Activated T-helper 1 cell treated with Interleukin-2 at 50 U/mL for 16 hours (primary cell): Measurements from ENCODE around the gene IFI27L2.

ENCODE experiments used
- DNase-seq: peaks from one replicate; pipeline ENCODE4 v3.0.0-alpha.2; 2020; ENCODE audit warnings: low read depth

IFI27L2 gene

DNA sequence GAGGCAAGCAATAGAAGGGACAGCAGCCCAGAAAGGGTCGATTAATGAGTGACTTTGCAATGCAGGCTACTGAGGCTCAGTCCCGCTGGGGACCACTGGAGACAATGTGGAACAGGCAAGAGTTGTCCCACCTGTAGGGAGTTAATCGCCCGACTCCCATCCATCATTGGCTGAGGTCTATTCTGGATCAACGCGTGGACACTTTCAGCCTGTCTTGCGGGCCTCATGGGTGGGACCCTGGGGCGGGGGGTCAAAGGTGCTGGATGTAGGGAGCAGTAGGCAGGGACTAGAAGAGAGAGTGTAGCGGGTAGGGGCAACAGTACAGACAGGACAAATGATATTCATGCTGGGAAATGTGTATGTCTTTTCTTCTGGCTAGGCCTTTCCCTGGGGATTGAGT, 6.1 kb downstream of the IFI27L2 start:
- no peak for DNase-seq

DNA sequence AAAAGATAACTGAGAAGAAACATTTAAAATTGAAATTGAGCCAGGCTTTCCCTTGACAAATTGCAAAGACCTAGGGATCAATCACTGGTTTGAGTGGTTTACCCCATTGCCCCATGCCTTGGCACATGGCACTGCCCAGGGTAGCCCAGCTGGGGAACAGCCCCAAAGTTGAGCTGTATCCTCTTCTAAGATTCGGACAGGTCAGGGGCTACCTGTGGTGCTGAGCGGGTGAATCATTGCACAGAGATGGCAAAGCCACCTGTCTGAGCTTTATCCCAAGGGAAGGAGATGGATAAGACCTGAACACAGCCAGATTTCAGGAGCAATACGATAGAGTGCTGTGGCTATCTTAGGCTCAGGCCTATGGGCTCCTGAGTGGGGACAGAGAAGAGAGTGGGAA, 7.0 kb downstream of the IFI27L2 start:
- DNase-seq = no peak

DNA sequence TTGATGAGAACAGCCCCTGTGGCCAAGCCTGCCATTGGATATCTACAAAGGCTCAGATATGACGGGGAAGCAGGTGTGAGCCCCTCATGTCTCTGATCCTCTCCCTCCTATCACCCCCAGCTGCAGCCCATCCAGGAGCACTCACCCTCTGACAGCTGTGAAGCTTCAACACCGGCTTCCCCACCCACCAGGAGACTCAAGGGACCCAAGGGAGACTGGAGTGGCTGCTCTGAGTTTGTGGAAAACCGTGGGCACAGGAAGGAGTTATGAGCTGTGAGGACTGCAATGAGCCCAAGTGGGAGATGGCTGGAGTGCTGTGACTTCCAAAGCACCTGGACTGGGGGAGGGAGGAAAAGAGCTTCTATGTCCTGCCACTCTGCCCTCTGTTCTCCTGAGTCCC, 7.9 kb downstream of the IFI27L2 start:
- no peak for DNase-seq

DNA sequence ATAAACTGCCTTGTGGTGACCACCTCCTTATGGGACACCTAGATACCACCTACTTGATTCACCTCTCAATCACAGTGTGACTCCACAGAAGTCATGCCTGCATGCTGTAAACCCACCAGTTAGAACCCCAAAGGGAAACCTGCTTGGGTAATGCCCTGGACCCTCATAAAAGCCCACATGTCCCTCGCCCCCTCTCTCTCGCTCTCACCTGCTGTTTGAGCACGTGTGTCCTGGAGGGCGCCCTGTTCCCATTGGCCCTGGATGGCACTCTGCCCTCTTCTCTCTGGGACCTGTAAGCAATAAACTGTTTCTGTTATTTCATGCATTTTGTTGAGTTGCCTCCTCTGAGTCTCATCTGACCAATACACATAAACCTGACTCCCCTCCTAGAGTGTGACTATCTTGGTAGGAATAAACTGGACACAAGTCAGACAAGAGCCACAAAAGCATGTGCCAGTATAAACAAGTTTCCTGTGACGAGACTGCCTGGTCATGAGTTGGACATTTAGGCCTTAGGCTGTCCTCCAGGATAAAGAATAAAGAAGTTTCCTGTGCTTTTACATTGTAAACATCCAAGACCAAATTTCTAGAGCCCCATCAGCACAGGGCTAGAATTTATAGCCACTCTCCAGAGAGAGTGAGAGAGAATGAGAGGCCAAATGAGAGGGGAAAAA, 8.6 kb downstream of the IFI27L2 start:
- no peak for DNase-seq

DNA sequence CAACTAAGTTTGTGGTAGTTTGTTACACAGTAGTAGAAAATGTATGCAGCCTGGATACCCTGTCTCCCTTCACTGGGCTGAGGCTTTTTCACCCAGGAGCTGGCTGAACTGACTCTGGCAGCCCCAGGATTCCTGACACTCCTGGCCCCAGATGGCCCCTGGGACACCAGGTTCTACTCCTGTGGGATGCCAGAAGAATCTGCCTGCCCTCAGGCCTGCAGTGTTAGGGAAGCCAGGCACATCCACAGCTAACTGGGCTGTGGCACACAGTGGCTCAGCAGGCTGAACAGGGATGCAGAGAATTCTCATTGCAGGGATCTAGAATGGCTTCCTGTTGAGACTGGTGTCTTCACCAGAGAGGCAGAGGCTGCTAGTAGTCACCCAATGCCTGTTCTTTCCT, 10.3 kb downstream of the IFI27L2 start:
- DNase-seq = no peak

DNA sequence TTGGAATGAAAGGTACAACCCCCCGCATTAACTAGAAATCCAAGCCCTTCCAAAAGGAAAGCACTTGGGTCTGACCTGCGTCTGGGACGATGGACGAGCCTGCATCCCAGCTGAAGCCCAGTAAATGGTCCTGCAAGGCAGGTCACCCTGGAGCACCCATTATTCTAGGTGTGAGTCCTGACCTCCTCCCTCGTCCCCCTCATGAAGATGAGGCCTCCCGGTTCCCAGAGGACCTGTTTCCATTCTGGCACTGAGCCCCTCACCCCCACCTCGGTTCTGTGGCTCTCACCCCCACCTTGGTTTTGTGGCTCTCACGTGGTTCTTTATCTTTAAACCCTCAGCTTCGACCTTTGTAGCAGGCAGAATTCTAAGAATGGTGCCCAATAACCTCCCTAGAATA, 11.5 kb downstream of the IFI27L2 start:
- DNase-seq = no peak

DNA sequence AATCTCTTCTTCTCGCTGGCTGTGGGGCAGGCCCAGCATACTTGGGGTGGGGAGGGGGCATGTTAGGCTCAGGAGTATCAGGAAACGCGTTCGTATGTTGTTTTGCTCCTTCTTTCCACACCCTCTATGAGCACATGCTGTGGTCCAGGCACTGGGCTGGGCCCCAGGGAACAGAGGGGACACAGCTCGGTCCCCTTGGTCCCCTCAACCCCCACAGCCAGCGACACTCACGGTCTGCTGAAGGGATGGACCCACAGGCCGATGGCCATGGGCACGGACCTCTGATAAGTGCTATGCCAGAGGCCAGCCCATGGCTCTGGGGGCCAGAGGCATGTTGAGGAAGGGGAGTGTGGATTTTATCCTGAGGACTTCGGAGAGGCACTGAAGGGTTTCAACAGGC, 12.7 kb downstream of the IFI27L2 start:
- no peak for DNase-seq

DNA sequence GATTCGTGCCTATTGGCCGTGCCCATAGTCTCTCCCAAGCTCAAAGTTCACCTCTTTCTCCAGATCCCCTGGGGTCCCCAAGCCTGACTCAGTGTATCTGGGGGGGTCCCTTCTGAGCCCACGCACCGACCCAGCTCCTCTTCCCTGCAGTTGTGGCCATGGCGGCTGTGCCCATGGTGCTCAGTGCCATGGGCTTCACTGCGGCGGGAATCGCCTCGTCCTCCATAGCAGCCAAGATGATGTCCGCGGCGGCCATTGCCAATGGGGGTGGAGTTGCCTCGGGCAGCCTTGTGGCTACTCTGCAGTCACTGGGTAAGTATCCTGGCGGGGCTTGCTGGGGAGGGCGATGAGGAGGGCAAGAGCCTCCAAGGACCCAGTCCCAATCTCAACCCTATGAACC, 13.8 kb downstream of the IFI27L2 start:
- no peak for DNase-seq

DNA sequence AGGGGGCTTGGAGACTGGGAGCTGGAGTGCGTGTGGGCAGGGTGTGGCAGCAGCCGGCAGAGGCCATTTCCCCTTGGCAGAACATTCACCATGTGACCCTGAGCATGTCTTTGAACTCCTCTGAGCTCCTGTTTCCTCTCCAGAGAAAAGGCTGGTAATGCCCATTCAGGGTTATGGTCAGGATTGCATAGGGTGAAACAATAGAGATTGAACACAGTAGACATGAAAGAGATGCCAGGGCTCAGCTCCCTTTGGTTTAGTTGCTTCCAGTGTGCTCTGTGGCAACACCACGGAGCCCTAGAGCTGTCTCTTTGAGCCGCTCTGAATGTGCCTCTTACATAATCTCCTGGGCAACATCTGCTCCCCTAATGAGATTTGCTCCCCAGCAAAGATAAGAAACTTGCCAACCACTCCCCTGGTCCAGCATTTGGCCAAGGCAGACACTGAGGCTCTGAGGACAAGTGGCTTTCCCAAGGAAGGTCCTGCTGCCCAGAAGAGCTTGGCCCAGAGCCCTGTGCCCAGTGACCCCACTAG, 14.3 kb downstream of the IFI27L2 start:
- no peak for DNase-seq

DNA sequence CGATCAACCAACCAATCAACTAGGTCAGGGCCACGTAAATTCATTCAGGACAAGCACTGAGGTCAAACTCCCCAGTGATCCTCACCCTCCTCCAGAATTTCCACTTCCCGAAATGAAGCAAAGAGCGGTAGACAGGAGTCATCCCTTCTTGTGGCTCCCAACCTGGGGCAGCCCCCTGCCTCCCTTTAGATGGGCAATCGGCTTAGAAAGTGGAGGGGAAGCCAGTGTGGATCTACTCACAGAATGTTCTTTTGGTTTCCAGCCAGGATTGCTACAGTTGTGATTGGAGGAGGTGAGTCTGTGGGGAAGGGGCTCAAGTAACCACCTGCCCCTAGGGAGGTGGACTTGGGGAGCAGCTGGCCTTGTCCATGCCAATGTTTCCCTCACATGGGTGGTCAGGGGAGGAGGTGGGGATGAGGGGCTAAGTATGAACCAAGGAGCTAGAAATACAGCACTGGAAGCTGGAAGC, 14.8 kb downstream of the IFI27L2 start:
- no peak for DNase-seq

DNA sequence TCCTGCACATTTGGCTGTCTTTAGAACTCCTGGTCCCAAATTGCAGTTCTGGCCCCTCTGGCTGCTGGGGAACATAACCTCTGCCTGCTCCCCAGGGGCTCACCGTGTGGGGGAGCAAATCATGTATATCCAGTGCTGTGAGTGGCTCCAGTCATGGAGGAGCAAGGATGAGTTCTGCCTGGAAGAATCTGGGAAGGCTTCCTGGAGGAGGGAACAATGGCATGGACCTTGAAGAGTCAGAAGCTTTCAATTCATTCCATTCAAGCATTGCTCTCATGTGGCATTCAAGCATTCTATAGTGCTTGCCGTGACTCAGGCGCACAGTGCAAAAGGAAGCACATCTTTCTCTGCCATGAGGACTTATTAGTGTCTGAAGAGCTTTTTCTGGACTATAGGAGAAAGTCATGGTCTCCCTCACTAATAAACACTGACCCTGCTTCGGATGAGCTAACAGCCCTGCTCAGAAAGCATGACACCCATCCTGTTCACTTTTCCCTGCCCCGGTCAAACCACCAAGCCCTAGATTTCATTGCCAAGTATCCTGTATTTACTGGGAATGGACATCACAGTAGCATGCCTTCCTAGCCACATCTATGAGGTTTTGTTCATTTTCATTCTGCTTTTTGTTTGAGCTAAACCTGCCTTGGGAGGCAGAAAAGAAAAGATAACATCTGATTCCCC, 15.4 kb downstream of the IFI27L2 start:
- DNase-seq = no peak

DNA sequence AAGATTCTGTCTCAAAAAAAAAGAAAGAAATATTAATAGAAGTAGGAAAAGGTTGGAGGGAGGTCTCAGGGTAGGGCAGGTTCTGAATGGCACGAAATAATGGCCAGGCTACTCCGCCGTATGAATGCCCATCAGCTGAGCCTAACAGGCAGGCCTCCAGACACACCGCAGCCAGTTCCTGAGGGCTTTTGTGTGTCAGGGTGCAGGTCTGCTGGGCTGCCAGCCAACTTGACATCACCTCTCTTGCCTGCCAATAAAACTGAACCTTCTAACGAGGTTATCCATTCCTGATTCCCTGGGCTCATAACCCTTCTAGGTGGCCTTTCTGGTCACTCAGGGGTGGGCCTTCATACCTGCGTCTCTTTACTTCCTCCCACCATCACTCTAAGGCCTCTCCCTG, 15.9 kb downstream of the IFI27L2 start:
- DNase-seq = no peak

DNA sequence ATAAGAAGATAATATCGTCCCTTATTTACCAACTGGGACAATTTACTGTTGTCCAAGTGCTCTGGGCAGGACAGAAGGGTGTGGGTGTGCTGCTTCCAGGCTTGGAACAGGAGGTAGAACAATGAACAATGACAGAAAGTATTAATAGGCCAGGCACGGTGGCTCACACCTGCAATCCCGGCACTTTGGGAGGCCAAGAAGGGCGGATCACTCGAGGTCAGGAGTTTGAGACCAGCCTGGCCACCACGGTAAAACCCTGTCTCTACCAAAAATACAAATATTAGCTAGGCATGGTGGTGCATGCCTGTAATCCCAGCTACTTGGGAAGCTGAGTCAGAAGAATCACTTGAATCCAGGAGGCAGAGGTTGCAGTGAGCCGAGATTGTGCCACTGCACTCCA, 16.3 kb downstream of the IFI27L2 start:
- DNase-seq = no peak

DNA sequence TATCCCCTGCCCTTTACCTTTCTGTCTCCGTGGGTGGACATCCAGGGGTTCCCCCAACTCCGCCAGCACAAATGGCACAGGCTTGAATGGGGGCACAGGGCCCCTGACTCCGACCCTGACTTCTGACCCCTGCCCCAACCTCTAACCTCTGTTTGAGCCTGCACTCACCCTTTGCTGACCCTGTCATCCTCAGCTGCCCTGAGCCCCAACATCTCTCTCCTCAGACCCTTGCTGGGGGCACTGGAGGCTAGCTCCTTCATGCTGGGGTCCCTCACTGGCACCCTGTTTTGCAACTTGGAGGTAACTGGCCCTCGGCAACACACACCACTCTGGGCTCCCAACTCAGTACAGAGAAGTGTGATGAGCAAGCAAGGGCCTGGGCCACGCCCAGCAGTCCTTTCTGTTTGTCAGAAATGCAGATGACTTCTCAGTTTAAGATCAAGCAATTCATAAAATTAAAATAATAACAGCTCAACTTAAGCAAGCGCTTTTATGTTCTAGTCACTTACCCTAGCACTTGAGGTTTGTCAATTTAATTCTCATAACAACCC, 16.8 kb downstream of the IFI27L2 start:
- no peak for DNase-seq

DNA sequence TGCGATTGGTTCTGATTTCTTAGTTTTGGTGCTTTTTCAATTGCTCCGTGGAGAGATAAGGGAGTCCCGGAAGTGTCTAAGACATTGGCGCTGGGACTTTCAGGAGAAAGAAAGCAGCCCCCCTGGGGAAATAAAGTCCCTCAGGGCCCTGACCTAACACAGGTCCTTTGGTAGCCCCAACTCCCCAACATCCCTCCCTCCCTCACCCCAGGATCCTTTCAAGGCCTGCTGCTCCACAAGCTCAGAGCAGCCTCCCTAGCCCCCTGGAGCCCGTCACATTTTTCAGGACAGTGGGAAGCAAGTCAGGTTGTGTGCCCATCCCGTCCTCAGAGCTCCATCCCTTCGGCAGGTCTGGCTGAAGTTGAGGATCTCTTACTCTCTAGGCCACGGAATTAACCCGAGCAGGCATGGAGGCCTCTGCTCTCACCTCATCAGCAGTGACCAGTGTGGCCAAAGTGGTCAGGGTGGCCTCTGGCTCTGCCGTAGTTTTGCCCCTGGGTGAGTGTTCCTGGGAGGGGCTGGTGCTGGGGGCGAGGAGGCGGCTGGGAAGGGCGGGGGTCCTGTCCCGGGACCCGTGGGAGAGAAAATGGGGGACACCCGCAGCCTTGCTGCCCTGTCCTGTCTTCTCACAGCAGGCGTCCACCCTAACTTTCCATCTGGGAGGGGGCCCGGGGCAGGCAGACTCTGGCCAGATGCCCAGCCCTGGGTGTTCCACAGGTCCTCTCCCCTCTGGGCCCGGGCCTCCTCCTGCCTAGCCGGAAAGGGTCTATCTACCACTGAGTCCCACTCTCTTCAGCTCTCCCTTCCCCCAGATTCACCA, 17.9 kb downstream of the IFI27L2 start:
- no peak for DNase-seq

DNA sequence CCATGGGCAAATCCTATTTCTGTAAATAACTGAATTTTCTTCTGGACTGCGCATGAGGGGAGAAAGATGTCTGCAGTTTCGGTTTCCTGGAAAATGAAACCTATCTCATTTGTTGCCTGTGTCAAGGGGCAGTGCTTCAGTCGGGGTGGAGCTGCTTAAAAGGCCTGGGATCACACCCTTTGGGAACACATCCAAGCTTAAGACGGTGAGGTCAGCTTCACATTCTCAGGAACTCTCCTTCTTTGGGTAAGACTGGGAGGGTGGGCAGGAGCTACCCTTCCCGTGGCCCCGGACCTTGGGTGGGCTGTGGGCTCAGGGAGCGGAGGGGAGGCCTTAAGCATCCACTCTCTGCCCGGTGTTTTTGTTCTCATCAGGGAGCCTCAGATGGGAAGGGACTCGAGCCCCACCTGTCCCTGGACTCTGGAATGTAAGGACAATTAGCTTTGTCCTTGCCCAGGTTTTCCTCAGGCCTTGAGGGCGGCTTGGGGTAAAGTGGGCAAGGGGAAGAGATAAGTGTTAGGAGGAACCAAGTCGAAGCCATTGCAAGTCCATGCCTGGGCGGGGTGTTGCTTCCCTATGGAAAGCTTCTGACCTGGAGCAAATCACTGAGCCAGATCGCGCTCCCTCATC, 18.7 kb downstream of the IFI27L2 start, which contains the start of gene IFI27:
TSS of gene IFI27 (plus strand) at position 185 of the 630 bp plus-strand sequence.
- DNase-seq = no peak

DNA sequence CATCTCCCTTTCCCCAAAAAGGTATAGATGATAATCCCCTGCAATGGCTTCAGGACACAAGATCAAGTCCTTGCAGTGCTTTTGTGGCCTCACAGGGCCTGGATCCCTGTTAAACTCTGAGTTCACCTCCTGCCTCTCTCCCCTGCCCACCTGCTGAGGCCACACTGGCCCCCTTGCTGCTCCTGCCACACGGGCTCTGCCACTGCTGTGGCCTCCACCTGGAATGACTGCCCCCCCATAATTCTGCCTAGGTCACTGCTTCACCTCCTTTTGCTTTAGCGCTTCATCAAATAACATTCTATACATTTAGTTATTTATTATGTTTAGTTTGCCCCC, 19.5 kb downstream of the IFI27L2 start:
- no peak for DNase-seq

DNA sequence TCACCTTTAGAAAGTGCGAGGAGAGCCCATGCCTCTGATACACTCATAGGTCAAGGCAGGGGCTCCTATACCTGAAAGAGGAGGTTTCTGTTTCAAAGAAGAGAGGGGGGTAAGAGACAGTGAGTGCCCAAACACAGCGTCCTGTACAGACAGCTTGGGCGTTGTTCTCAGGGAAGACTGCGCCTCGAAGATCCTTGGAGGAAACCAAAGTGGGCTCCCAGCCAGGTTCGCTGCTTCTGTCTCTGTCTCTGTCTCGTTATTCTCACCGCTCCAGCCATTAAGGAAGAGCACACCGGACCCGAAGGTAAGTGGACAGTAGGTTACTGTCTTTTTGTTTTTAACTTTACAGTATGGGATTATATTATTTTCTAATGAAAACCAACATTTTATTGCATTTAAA, 24.7 kb downstream of the IFI27L2 start:
- DNase-seq = no peak

DNA sequence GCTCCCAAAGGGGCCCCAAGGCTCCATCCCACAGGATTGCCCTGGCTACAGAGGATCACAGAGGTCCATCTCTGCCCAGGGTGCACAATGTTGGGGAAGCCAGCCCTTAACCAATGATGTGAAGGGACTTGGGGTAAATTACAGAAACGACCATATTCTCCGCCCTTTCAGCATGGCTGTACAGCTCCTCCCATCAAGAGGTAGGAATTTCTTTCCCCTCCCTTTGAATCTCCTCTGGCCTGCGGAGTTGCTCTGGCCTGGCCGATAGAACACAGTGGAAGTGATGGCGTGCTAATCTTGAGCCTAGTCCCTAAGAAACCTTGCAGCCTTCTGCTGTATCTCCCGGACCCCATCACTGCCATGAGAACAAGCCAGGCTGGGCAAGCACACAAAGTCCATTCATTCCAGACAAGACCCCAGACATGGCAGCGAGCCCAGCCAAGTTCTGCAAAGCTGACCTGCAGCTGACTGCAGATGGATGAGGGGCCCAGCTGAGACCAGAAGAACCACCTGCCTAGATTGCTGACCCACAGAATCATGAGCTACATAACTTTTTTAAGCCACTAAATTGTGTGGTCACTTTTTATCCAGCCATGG, 25.8 kb downstream of the IFI27L2 start:
- DNase-seq = no peak

DNA sequence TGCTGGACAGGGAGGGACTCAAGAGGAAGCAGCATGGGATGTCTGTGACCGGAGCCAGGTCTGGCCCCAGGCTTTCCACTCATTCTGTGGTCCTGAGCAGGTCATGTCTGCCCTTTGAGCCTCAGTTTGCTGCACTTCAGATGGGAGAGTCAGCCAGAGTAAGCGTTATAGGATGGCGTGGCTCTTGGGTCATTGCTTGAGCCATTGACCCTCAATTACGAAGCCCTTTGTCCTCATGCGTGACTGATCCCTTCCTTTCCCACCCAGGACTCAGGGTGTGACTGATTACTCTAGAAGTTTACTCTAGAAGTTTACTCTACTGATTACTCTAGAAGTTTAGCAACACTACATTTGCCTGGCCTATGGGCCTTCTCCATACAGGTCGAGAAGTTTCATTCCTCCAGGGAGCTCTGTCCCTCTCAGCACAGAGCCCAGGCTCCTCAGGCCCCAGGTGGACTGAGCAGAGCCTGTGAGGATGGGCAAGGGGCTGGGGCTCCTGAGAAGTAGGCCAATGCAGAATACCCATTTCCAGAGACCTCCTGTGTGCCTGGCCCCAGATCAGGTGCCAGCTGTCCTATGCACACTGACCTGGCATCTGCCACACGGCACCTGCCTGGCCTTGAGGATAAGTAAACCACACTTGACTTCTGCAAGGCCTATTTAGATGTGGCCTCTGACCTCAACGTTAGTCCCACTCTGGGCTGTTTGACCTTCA, 26.5 kb downstream of the IFI27L2 start:
- no peak for DNase-seq

DNA sequence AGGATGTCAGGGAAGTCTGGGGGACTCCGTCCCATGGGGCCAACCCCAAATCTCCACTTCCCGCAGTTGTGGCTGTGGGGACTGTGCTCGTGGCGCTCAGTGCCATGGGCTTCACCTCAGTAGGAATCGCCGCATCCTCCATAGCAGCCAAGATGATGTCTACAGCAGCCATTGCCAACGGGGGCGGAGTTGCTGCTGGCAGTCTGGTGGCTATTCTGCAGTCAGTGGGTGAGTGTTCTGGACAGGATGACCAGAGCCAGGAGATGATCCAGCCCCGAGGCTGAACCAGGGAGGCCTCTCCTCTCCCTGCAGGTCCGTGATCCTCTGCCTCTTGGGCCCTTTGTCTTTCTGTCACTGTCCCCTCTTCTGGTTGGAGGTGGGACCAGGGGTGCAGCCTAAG, 27.7 kb downstream of the IFI27L2 start:
- no peak for DNase-seq
